MCF 10A (cell line): ENCODE data around the gene DYNC1LI1. TPM values are rescaled to one million over a fixed set of nuclear protein-coding genes. Genes with fewer than 3 reads are reported as not detected.

Source experiments
- BruUV-seq: library from RNA; stranded (reverse); fragments of 400-500 nt; replicated peaks from 2 replicates; lab custom pipeline; 2021; lab: Mats Ljungman, UMichigan
- CTCF ChIA-PET: fragments of 300-600 bp; sonication (Branson Sonifier 250); formaldehyde crosslinking; extraction: SDS; loops from one replicate; lab custom pipeline; 2021; ENCODE audit warnings: antibody characterized with exemption, inconsistent platforms; lab: Yijun Ruan, JAX
- POLR2A ChIA-PET: fragments of 300-600, 350-650 bp; sonication (Branson Sonifier 250); formaldehyde crosslinking; extraction: SDS; loops from one replicate; lab custom pipeline; 2020; ENCODE audit warnings: antibody characterized with exemption, inconsistent platforms; lab: Yijun Ruan, JAX
- DNase-seq: peaks from one replicate; pipeline ENCODE4 v3.0.0-alpha.2; 2018; ENCODE audit not compliant: unreplicated experiment
- H3K27ac Mint-ChIP-seq: one replicate; pipeline ENCODE4 v1.8.0; 2022; ENCODE audit warnings: mild to moderate bottlenecking, low read depth, mixed read lengths; ENCODE audit not compliant: unreplicated experiment
- H3K27me3 Mint-ChIP-seq: one replicate; pipeline ENCODE4 v1.8.0; 2022; ENCODE audit warnings: mixed read lengths; ENCODE audit not compliant: insufficient read depth, unreplicated experiment
- H3K36me3 Mint-ChIP-seq: one replicate; pipeline ENCODE4 v1.8.0; 2022; ENCODE audit warnings: mild to moderate bottlenecking, moderate library complexity, mixed read lengths; ENCODE audit not compliant: insufficient read depth, unreplicated experiment
- H3K4me1 Mint-ChIP-seq: one replicate; pipeline ENCODE4 v1.8.0; 2022; ENCODE audit warnings: mixed read lengths; ENCODE audit not compliant: insufficient read depth, unreplicated experiment
- H3K4me3 Mint-ChIP-seq: one replicate; pipeline ENCODE4 v1.8.0; 2022; ENCODE audit warnings: mild to moderate bottlenecking, moderate library complexity, mixed read lengths; ENCODE audit not compliant: unreplicated experiment
- H3K9me3 Mint-ChIP-seq: one replicate; pipeline ENCODE4 v1.8.0; 2022; ENCODE audit warnings: mixed read lengths; ENCODE audit not compliant: unreplicated experiment
- intact Hi-C: fragments of 100-400 bp; cut with micrococcal nuclease; formaldehyde crosslinking; loops from 2 replicates; pipeline ENCODE4 v1.14.1; 2022
- total RNA-seq: library from RNA; stranded (reverse); gene quantifications from 2 replicates; pipeline ENCODE4 v1.2.3, GENCODE V29; 2022
- TF ChIP-seq, protein P1 (sequence below): fragments of 200-600 bp; IDR thresholded peaks from one replicate; pipeline ENCODE4 v1.8.0; 2022; ENCODE audit warnings: antibody characterized with exemption, mild to moderate bottlenecking; ENCODE audit not compliant: unreplicated experiment

DYNC1LI1 gene
- total RNA-seq, 1 experiment from 2014 or later: 47.6 TPM

DNA sequence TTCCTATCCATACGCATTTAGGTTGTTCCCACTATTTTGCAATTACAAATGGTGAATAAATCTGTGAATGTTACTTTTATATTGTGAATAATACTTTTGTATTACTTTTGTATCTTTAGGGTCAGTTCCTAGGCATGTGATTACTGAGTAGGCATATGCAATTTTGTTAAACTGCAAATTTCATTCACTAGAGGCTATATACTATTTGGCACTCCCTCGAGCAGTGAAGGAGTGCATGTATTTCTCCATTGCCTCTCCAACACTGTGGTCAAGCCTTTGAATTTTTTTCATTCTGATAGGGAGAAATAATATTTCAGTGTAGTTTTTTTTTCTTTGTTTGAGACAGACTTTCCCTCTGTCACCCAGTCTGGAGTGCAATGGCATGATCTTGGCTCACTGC lies 59.7 kb downstream of the DYNC1LI1 start:
- CTCF ChIA-PET: interaction anchor here (0.6 to 3.5 kb wide), 10 partner anchors 8 to 732 kb away, joined by 3 to 19 read pairs (median 6); no protein-coding TSS in a partner anchor
- Mint-ChIP-seq H3K27me3 (no peaks in the 10 kb centered on the region), H3K36me3 (no peaks in the 10 kb centered on the region), H3K27ac (no peak overlapping the region), H3K4me1 (peaks cover 7% of the 10 kb centered on the region), H3K4me3 (no peak overlapping the region), H3K9me3 (no peaks in the 10 kb centered on the region)
- POLR2A ChIA-PET: no interaction called here
- no peak for DNase-seq
- TF ChIP-seq, protein P1, sequence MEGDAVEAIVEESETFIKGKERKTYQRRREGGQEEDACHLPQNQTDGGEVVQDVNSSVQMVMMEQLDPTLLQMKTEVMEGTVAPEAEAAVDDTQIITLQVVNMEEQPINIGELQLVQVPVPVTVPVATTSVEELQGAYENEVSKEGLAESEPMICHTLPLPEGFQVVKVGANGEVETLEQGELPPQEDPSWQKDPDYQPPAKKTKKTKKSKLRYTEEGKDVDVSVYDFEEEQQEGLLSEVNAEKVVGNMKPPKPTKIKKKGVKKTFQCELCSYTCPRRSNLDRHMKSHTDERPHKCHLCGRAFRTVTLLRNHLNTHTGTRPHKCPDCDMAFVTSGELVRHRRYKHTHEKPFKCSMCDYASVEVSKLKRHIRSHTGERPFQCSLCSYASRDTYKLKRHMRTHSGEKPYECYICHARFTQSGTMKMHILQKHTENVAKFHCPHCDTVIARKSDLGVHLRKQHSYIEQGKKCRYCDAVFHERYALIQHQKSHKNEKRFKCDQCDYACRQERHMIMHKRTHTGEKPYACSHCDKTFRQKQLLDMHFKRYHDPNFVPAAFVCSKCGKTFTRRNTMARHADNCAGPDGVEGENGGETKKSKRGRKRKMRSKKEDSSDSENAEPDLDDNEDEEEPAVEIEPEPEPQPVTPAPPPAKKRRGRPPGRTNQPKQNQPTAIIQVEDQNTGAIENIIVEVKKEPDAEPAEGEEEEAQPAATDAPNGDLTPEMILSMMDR: no peak
- intact Hi-C loops: loop anchor here (2.0 kb wide), 1 partner anchor 424 kb away; no protein-coding TSS in a partner anchor
- BruUV-seq: no TSS peak

GRCh38 chr3:32510075-32510724 lies 60.5 kb downstream of the DYNC1LI1 start:
- BruUV-seq: no TSS peak
- TF ChIP-seq, protein P1: peak; percentile 78
- H3K36me3 Mint-ChIP-seq: no peaks in the 10 kb centered on the region
- H3K27me3 Mint-ChIP-seq: no peaks in the 10 kb centered on the region
- POLR2A ChIA-PET: no interaction called here
- H3K4me3 Mint-ChIP-seq: no peak overlapping the region
- intact Hi-C loops: loop anchor here (1.0 to 2.0 kb wide), 2 partner anchors 154 to 425 kb away; no protein-coding TSS in a partner anchor
- peaks cover 7% of the 10 kb centered on the region for H3K4me1 Mint-ChIP-seq
- CTCF ChIA-PET: interaction anchor here (0.6 to 3.5 kb wide), 23 partner anchors 8 to 430 kb away, joined by 3 to 19 read pairs (median 4); no protein-coding TSS in a partner anchor
- peak; percentile 80 for DNase-seq
- no peak overlapping the region for H3K27ac Mint-ChIP-seq
- H3K9me3 Mint-ChIP-seq: no peaks in the 10 kb centered on the region

GRCh38 chr3:32508711-32509110 lies 61.9 kb downstream of the DYNC1LI1 start:
- TF ChIP-seq, protein P1: no peak
- intact Hi-C loops: no loop called here
- BruUV-seq: no TSS peak
- Mint-ChIP-seq H3K27ac (no peak overlapping the region), H3K4me3 (no peak overlapping the region), H3K36me3 (no peaks in the 10 kb centered on the region), H3K27me3 (no peaks in the 10 kb centered on the region), H3K9me3 (no peaks in the 10 kb centered on the region), H3K4me1 (peaks cover 7% of the 10 kb centered on the region)
- DNase-seq: peak; percentile 29
- ChIA-PET CTCF (no interaction called here), POLR2A (no interaction called here)

DNA sequence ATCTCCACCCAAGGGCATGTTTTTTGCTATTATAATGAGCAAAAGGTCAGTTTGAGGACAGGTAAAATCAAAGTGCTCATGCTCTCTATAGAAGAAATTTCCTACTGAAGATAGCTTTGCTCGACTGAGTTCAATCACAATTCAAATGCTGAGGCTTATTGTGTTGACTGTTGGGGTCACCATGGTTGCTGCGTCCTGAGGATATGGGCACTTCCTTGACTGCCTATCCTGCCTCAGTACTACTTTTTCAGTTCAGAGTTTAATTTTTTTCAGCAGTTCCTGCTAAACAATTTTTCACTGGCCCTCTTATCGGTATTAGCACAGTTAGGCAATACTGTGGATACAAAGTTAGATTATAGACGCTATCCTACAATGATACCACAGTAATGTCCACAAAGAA lies 64.2 kb downstream of the DYNC1LI1 start:
- intact Hi-C loops: no loop called here
- TF ChIP-seq, protein P1: no peak
- Mint-ChIP-seq H3K9me3 (no peaks in the 10 kb centered on the region), H3K4me3 (no peak overlapping the region), H3K27me3 (no peaks in the 10 kb centered on the region), H3K4me1 (peaks cover 15% of the 10 kb centered on the region), H3K27ac (no peak overlapping the region), H3K36me3 (no peaks in the 10 kb centered on the region)
- no peak for DNase-seq
- ChIA-PET CTCF (interaction anchor here (0.5 to 1.0 kb wide), 4 partner anchors 27 to 228 kb away, joined by 3 to 4 read pairs (median 3); no protein-coding TSS in a partner anchor), POLR2A (interaction anchor here (1.1 kb wide), 1 partner anchor 63 kb away, joined by 3 read pairs; no protein-coding TSS in a partner anchor)
- BruUV-seq: no TSS peak
